Stomach (tissue), 9 donors: ENCODE measurements around the gene LRP1. TPM values are rescaled to one million over a fixed set of nuclear protein-coding genes. Genes with fewer than 3 reads are reported as not detected.
A peak's percentile ranks its signal among the peaks of the same experiment; 100 is the strongest.

Source experiments
- DNase-seq, 2 donors: peaks; one replicate each; pipeline versions ENCODE4 v3.0.0 to v3.0.0-alpha.2; 2013 to 2019
- H3K27ac ChIP-seq, 5 donors: fragments of 200-600 bp in 4 of 5; sonication (generic) in 4 of 5; one replicate each; pipeline ENCODE4 v1.5.1; 2013 to 2019; ENCODE audit warnings: mild to moderate bottlenecking in 1 of 5, moderate library complexity in 1 of 5
- H3K27me3 ChIP-seq, 3 donors: fragments of 200-600 bp; sonication (generic); one replicate each; pipeline ENCODE4 v1.5.1; 2017 to 2019; ENCODE audit warnings: mixed run types in 1 of 3
- H3K36me3 ChIP-seq, 4 donors: fragments of 200-600 bp; sonication (generic); 1 replicate in 3 of 4; 2 replicates in 1 of 4; pipeline ENCODE4 v1.5.1; 2016 to 2019
- H3K4me1 ChIP-seq, 4 donors: fragments of 200-600 bp; sonication (generic); one replicate each; pipeline ENCODE4 v1.5.1; 2016 to 2019
- H3K4me3 ChIP-seq, 4 donors: fragments of 200-600 bp; sonication (generic) in 3 of 4; one replicate each; pipeline ENCODE4 v1.5.1; 2016 to 2019; ENCODE audit warnings: mild to moderate bottlenecking in 1 of 4
- H3K9me3 ChIP-seq, 4 donors: fragments of 200-600 bp; sonication (generic); one replicate each; pipeline ENCODE4 v1.5.1; 2016 to 2019
- EP300 ChIP-seq: sonication (generic); formaldehyde crosslinking; IDR thresholded peaks from one replicate; pipeline ENCODE4 v1.6.1; 2017; ENCODE audit warnings: antibody characterized with exemption
- POLR2A ChIP-seq, 4 donors: fragments of 450-650 bp; IDR thresholded peaks; one replicate each; pipeline ENCODE4 v1.6.1; 2016; ENCODE audit warnings: antibody characterized with exemption in 4 of 4, control low read depth in 2 of 4, mild to moderate bottlenecking in 1 of 4, moderate library complexity in 1 of 4
- POLR2AphosphoS5 ChIP-seq, 3 donors: sonication (generic); formaldehyde crosslinking; IDR thresholded peaks; one replicate each; pipeline ENCODE4 v1.6.1; 2016; ENCODE audit warnings: antibody characterized with exemption in 3 of 3
- WGBS, 5 donors: extraction: QIAGEN DNeasy Blood & Tissue Kit in 3 of 5; methylation state at CpG; one replicate each; pipeline versions ENCODE4 v1.1.5 to v1.1.7; 2013 to 2018; 5-methylcytosine and 5-hydroxymethylcytosine counted together
- intact Hi-C: fragments of 100-400 bp; cut with DNase I; formaldehyde crosslinking; loops from one replicate; pipeline ENCODE4 v1.15.1; 2023; ENCODE audit warnings: low total_unique reads
- polyA plus RNA-seq, 3 donors: library from polyadenylated mRNA; stranded (reverse); fragments of 200-250 nt; gene quantifications; one replicate each; pipeline ENCODE4 v1.2.3, GENCODE V29; 2013
- total RNA-seq, 5 donors: library from RNA; depleted of rRNA; stranded (reverse); fragments of >200 nt; gene quantifications; one replicate each; pipeline versions ENCODE4 v1.1.0 to v1.2.3, GENCODE V29; 2014 to 2016
- TF ChIP-seq, protein P1 (sequence below), 7 experiments: fragments of 450-650 bp in 4 of 7; fragments of 200-600 bp in 3 of 7; sonication (generic) in 3 of 7; IDR thresholded peaks; one replicate each; pipeline ENCODE4 v1.5.1; 2016 to 2019; ENCODE audit warnings: antibody characterized with exemption in 7 of 7, control low read depth in 2 of 7, mild to moderate bottlenecking in 1 of 7
- donor health status: healthy with polysubstance abuse.
- donor health status: Bipolar disorder and iron deficiency.
- donor health status: healthy.

Gene LRP1
- total and polyA plus RNA-seq, 8 donors: 13.5 to 510 (median 100) TPM

GRCh38 chr12:57099766-57100165 lies 28.5 kb upstream of the LRP1 start:
- Histone ChIP-seq H3K36me3 (peaks cover 60 to 94% (median 91%) of the 10 kb centered on the region in 4 donors), H3K4me3 (no peak overlapping the region), H3K4me1 (peaks cover 9 to 69% (median 19%) of the 10 kb centered on the region in 4 donors), H3K9me3 (no peaks in the 10 kb centered on the region), H3K27ac (peak overlapping the region in 2 of 5 donors; percentile 41 to 50), H3K27me3 (no peaks in the 10 kb centered on the region)
- TF ChIP-seq POLR2A (IDR thresholded peaks at IDR 0.05): no peak
- no peak for TF ChIP-seq POLR2AphosphoS5 (IDR thresholded peaks at IDR 0.05)
- TF ChIP-seq, protein P1, sequence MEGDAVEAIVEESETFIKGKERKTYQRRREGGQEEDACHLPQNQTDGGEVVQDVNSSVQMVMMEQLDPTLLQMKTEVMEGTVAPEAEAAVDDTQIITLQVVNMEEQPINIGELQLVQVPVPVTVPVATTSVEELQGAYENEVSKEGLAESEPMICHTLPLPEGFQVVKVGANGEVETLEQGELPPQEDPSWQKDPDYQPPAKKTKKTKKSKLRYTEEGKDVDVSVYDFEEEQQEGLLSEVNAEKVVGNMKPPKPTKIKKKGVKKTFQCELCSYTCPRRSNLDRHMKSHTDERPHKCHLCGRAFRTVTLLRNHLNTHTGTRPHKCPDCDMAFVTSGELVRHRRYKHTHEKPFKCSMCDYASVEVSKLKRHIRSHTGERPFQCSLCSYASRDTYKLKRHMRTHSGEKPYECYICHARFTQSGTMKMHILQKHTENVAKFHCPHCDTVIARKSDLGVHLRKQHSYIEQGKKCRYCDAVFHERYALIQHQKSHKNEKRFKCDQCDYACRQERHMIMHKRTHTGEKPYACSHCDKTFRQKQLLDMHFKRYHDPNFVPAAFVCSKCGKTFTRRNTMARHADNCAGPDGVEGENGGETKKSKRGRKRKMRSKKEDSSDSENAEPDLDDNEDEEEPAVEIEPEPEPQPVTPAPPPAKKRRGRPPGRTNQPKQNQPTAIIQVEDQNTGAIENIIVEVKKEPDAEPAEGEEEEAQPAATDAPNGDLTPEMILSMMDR (IDR thresholded peaks at IDR 0.05): no peak
- no peak for TF ChIP-seq EP300
- intact Hi-C loops: no loop called here
- DNase-seq: no peak
- 68 to 79% (median 77%) methylated on average over 12 of the region's 12 CpGs for WGBS, 5 donors

- DNase-seq: peak; percentile 58 to 73
- Histone ChIP-seq H3K27me3 (no peaks in the 10 kb centered on the region), H3K4me3 (no peak overlapping the region), H3K36me3 (peaks cover 68 to 94% (median 91%) of the 10 kb centered on the region in 4 donors), H3K4me1 (peaks cover 9 to 62% (median 20%) of the 10 kb centered on the region in 4 donors), H3K9me3 (no peaks in the 10 kb centered on the region), H3K27ac (peak overlapping the region; percentile 43 to 76 (median 64))
- intact Hi-C loops: no loop called here
- TF ChIP-seq POLR2A (IDR thresholded peaks at IDR 0.05): no peak
- peak in 1 of 3 donors; percentile 59 for TF ChIP-seq POLR2AphosphoS5 (IDR thresholded peaks at IDR 0.05)
- 54 to 63% (median 60%) methylated on average over 14 to 15 of the region's 15 CpGs for WGBS, 5 donors
Measured at GRCh38 chr12:57101892-57102695, 26.2 kb upstream of the LRP1 start.

DNA sequence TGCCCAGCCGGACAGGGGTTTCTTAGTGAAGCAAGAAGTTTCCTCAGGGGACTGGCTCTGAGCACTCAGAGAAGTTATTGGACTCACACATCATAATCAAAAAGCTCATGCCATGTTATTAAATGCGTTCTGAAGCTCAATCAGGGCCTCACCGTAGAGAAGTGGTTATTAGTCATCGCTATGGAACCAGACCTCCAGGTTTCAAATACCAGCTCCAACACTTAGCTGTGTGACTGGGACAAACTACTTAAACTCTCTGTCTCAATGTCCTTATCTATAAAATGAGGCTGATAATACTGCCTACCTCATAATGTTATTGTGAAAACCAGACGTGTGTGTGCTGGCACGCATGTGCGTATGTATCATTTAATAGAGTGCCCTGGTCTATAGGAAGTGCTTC lies 24.4 kb upstream of the LRP1 start:
- Histone ChIP-seq H3K9me3 (no peaks in the 10 kb centered on the region), H3K36me3 (peaks cover 50 to 92% (median 83%) of the 10 kb centered on the region in 4 donors), H3K4me1 (peaks cover 23 to 69% (median 36%) of the 10 kb centered on the region in 4 donors), H3K4me3 (no peak overlapping the region), H3K27ac (peak overlapping the region in 1 of 5 donors; percentile 64), H3K27me3 (no peaks in the 10 kb centered on the region)
- 76 to 83% (median 80%) methylated on average over 7 of the region's 7 CpGs for WGBS, 5 donors
- TF ChIP-seq EP300: no peak
- no peak for TF ChIP-seq POLR2A (IDR thresholded peaks at IDR 0.05)
- TF ChIP-seq, protein P1 (IDR thresholded peaks at IDR 0.05): no peak
- no peak for TF ChIP-seq POLR2AphosphoS5 (IDR thresholded peaks at IDR 0.05)
- DNase-seq: no peak
- intact Hi-C loops: no loop called here

DNA sequence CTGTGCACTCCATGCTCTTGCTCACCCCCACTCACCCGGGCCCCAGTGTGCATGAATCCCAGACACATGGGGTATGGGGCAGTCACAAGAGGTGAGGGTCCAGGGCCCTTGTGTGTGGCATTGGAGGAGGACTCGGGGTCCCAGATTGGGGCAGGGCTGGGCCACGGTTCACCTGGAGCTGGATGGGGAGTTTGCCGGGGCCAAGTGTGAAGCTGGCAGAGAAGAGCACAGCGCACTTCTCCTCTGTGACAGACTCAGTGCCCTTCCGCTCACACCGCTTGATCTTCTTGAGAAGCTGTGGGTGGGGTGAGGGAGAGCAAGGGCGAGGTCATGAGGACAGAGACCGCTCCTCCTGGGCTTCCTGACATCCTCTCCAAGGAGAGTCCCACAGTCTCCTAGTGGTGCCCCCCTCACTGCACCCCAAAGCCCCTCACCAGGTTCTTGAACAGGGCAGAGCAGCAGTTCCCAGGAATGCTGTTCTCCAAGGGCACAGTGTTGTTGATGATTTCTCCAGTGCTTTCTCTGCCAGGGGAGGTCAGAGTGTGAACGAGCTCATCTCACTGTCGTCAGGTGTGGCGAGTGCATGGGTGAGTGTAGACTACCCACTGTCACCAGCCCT lies 23.9 kb upstream of the LRP1 start:
- Histone ChIP-seq H3K9me3 (no peaks in the 10 kb centered on the region), H3K4me3 (no peak overlapping the region), H3K36me3 (peaks cover 46 to 86% (median 78%) of the 10 kb centered on the region in 4 donors), H3K27ac (no peak overlapping the region), H3K4me1 (peaks cover 28 to 69% (median 41%) of the 10 kb centered on the region in 4 donors), H3K27me3 (no peaks in the 10 kb centered on the region)
- TF ChIP-seq POLR2AphosphoS5 (IDR thresholded peaks at IDR 0.05): no peak
- intact Hi-C loops: no loop called here
- WGBS, 5 donors: 91 to 94% (median 93%) methylated on average over 12 of the region's 12 CpGs
- peak in 1 of 2 donors; percentile 22 for DNase-seq

GRCh38 chr12:57105011-57105753 lies 23.1 kb upstream of the LRP1 start:
- Histone ChIP-seq H3K27ac (no peak overlapping the region), H3K4me1 (peaks cover 35 to 77% (median 49%) of the 10 kb centered on the region in 4 donors)
- 92 to 96% (median 94%) methylated on average over 12 to 14 of the region's 14 CpGs for WGBS, 5 donors

More at GRCh38 chr12:57105011-57105753, 23.1 kb upstream of the LRP1 start:
- intact Hi-C loops: no loop called here
- TF ChIP-seq, protein P1 (IDR thresholded peaks at IDR 0.05): no peak
- no peak for TF ChIP-seq POLR2AphosphoS5 (IDR thresholded peaks at IDR 0.05)
- no peak for TF ChIP-seq POLR2A (IDR thresholded peaks at IDR 0.05)
- no peak for TF ChIP-seq EP300
- H3K36me3 ChIP-seq: peaks cover 40 to 78% (median 70%) of the 10 kb centered on the region in 4 donors
- no peaks in the 10 kb centered on the region for H3K9me3 ChIP-seq
- H3K27me3 ChIP-seq: no peaks in the 10 kb centered on the region
- H3K4me3 ChIP-seq: no peak overlapping the region
- DNase-seq: peak in 1 of 2 donors; percentile 17
